Panc1 (cell line): ENCODE results near the gene COMTD1. TPM values are rescaled to one million over a fixed set of nuclear protein-coding genes. Genes with fewer than 3 reads are reported as not detected.
A peak's percentile ranks its signal among the peaks of the same experiment; 100 is the strongest.

Source experiments
- ATAC-seq: fragments of 200-7000 bp; cut with Tn5 transposase; 2 replicates; pipeline ENCODE4 v1.9.1; 2020; ENCODE audit warnings: mild to moderate bottlenecking, moderate library complexity
- BruUV-seq: library from RNA; stranded (reverse); fragments of 400-500 nt; replicated peaks from 2 replicates; lab custom pipeline; 2021; lab: Mats Ljungman, UMichigan
- CTCF ChIA-PET: fragments of 300-600 bp; sonication (Branson Sonifier 250); formaldehyde crosslinking; loops from one replicate; lab custom pipeline; 2022; ENCODE audit warnings: antibody characterized with exemption; lab: Charles Lee
- POLR2A ChIA-PET: fragments of 300-600 bp; sonication (Branson Sonifier 250); formaldehyde crosslinking; loops from one replicate; lab custom pipeline; 2022; ENCODE audit warnings: antibody characterized with exemption; lab: Charles Lee
- DNase-seq: peaks from one replicate; pipeline ENCODE4 v3.0.0-alpha.2; 2010; ENCODE audit warnings: low read depth, low spot score
- H3K27ac ChIP-seq: 2 replicates; pipeline ENCODE4 v1.5.1; 2011; ENCODE audit warnings: mild to moderate bottlenecking, low read length, inconsistent platforms
- H3K27me3 ChIP-seq: fragments of 200-500 bp; sonication (Bioruptor generic); 2 replicates; pipeline ENCODE4 v1.6.0; 2014; ENCODE audit warnings: low read length, inconsistent platforms; ENCODE audit not compliant: control insufficient read depth, insufficient read depth
- H3K36me3 ChIP-seq: fragments of 200-500 bp; sonication (Bioruptor generic); 2 replicates; pipeline ENCODE4 v1.5.1; 2014; ENCODE audit warnings: inconsistent platforms, mild to moderate bottlenecking, low read length, moderate library complexity; ENCODE audit not compliant: control insufficient read depth, insufficient read depth
- H3K4me1 ChIP-seq: 2 replicates; pipeline ENCODE4 v1.5.1; 2011; ENCODE audit warnings: inconsistent platforms, mild to moderate bottlenecking, low read length, moderate library complexity; ENCODE audit not compliant: control insufficient read depth, insufficient read depth
- H3K4me3 ChIP-seq, 2 experiments: 2 replicates each; pipeline ENCODE4 v1.5.1; 2011 to 2012; ENCODE audit warnings: low read depth in 2 of 2, low read length in 2 of 2, mild to moderate bottlenecking in 2 of 2, inconsistent platforms in 1 of 2, moderate library complexity in 1 of 2
- H3K9me3 ChIP-seq: fragments of 200-500 bp; sonication (Bioruptor generic); 2 replicates; pipeline ENCODE4 v1.5.1; 2014; ENCODE audit warnings: low read depth, mild to moderate bottlenecking, inconsistent platforms, low read length, moderate library complexity; ENCODE audit not compliant: control insufficient read depth, insufficient read depth
- CTCF ChIP-seq: fragments of 450-650 bp; IDR thresholded peaks from 2 replicates; pipeline ENCODE4 v1.5.1; 2017; ENCODE audit warnings: mild to moderate bottlenecking
- POLR2AphosphoS5 ChIP-seq: IDR thresholded peaks from 2 replicates; pipeline ENCODE4 v1.6.1; 2012; ENCODE audit warnings: mild to moderate bottlenecking, low read depth, low read length, moderate library complexity
- REST ChIP-seq, 2 experiments: IDR thresholded peaks; 2 replicates each; pipeline ENCODE4 v1.6.1; 2011 to 2012; ENCODE audit warnings: low read depth in 2 of 2, control low read depth in 1 of 2, low read length in 1 of 2, mild to moderate bottlenecking in 1 of 2, moderate library complexity in 1 of 2; ENCODE audit not compliant: insufficient read depth in 1 of 2
- SIN3A ChIP-seq: IDR thresholded peaks from 2 replicates; pipeline ENCODE4 v1.6.1; 2012; ENCODE audit warnings: low read depth, mild to moderate bottlenecking, low read length, moderate library complexity, borderline replicate concordance; ENCODE audit not compliant: insufficient read depth
- TCF7L2 ChIP-seq: IDR thresholded peaks from 2 replicates; pipeline ENCODE4 v1.6.1; 2011; ENCODE audit warnings: mild to moderate bottlenecking, low read depth, low read length, inconsistent platforms
- in situ Hi-C: cut with HindIII; loops from 2 replicates; pipeline ENCODE4 v1.10.0; 2016; ENCODE audit warnings: low sequenced_read_pairs, low pct_unique_long_range_greater_than_20kb
- intact Hi-C: fragments of 100-400 bp; cut with micrococcal nuclease; formaldehyde crosslinking; loops from one replicate; pipeline ENCODE4 v1.10.0; 2022; ENCODE audit not compliant: unreplicated experiment
- total RNA-seq: library from RNA; stranded (reverse); gene quantifications from one replicate; pipeline ENCODE4 v1.2.1, GENCODE V29; 2021; ENCODE audit not compliant: unreplicated experiment

The COMTD1 gene
- total RNA-seq, 1 experiment from 2014 or later: 32.8 TPM

GRCh38 chr10:75187961-75188426, 47.8 kb downstream of the COMTD1 start:
- Histone ChIP-seq H3K4me1 (peaks cover 9% of the 10 kb centered on the region), H3K27me3 (no peaks in the 10 kb centered on the region), H3K4me3 (no peak overlapping the region), H3K27ac (no peak overlapping the region), H3K9me3 (no peaks in the 10 kb centered on the region), H3K36me3 (no peaks in the 10 kb centered on the region)
- ATAC-seq (peak; percentile 84), DNase-seq (no peak)
- POLR2A ChIA-PET: interaction anchor here (0.5 kb wide), 1 partner anchor 20 kb away, joined by 5 read pairs; no protein-coding TSS in a partner anchor
- TF ChIP-seq TCF7L2 (no peak), REST (IDR thresholded peaks at IDR 0.05; ENCODE audit: insufficient read depth in 1 of 2, low read depth in 2 of 2, low read length in 1 of 2) (no peak), POLR2AphosphoS5 (no peak), SIN3A (no peak), CTCF (peak; percentile 94)
- no TSS peak for BruUV-seq
- in situ Hi-C loops (no loop called here), intact Hi-C loops (loop anchor here (2.0 kb wide), 1 partner anchor 43 kb away; no protein-coding TSS in a partner anchor)
- CTCF ChIA-PET: interaction anchor here (0.6 to 1.8 kb wide), 6 partner anchors 10 to 282 kb away, joined by 3 to 12 read pairs (median 6); partner anchors contain the start of gene COMTD1

GRCh38 chr10:75186310-75186709, 49.4 kb downstream of the COMTD1 start:
- intact Hi-C loops (no loop called here), in situ Hi-C loops (no loop called here)
- no TSS peak for BruUV-seq
- H3K27ac ChIP-seq: no peak overlapping the region
- CTCF ChIA-PET: no interaction called here
- H3K27me3 ChIP-seq: no peaks in the 10 kb centered on the region
- TF ChIP-seq POLR2AphosphoS5: no peak
- DNase-seq (no peak), ATAC-seq (no peak)
- no peaks in the 10 kb centered on the region for H3K9me3 ChIP-seq
- H3K4me3 ChIP-seq: no peak overlapping the region
- H3K36me3 ChIP-seq: no peaks in the 10 kb centered on the region
- H3K4me1 ChIP-seq: no peaks in the 10 kb centered on the region
- POLR2A ChIA-PET: interaction anchor here (0.6 kb wide), 1 partner anchor 23 kb away, joined by 4 read pairs; no protein-coding TSS in a partner anchor

Other genes with a start within 250 kb of the COMTD1 start
- gene SAMD8, start 124.3 kb downstream of the COMTD1 start, total RNA-seq: 32.0 TPM
- 340 TPM for gene VDAC2, start 25.2 kb downstream of the COMTD1 start, total RNA-seq
- gene ZNF503, start 165.8 kb upstream of the COMTD1 start, total RNA-seq: 10.4 TPM
- gene LRMDA, start 195.7 kb upstream of the COMTD1 start, total RNA-seq: 1.2 TPM